Smooth muscle cell (in vitro differentiated cells): Measurements from ENCODE around the gene LRRC58. TPM values are rescaled to one million over a fixed set of nuclear protein-coding genes. Genes with fewer than 3 reads are reported as not detected.

Experiments
- DNase-seq: peaks from one replicate; lab custom pipeline; 2025; ENCODE audit not compliant: unreplicated experiment; lab: John Stamatoyannopoulos, UW
- H2AFZ ChIP-seq: fragments of 200-600 bp; sonication (generic); 2 replicates; pipeline ENCODE4 v1.6.0; 2016; ENCODE audit warnings: antibody characterized with exemption, low read depth, mild to moderate bottlenecking
- H3F3A ChIP-seq: fragments of 200-600 bp; sonication (generic); 2 replicates; pipeline ENCODE4 v1.6.0; 2017; ENCODE audit warnings: antibody characterized with exemption, low read depth
- H3K27ac ChIP-seq: fragments of 200-600 bp; sonication (generic); 2 replicates; pipeline ENCODE4 v1.5.1; 2016; ENCODE audit warnings: low read depth, mild to moderate bottlenecking
- H3K27me3 ChIP-seq: fragments of 200-600 bp; sonication (generic); 2 replicates; pipeline ENCODE4 v1.6.1; 2016; ENCODE audit warnings: low read depth, mild to moderate bottlenecking
- H3K36me3 ChIP-seq: fragments of 200-600 bp; sonication (generic); 2 replicates; pipeline ENCODE4 v1.5.1; 2016; ENCODE audit warnings: low read depth
- H3K4me1 ChIP-seq: fragments of 200-600 bp; sonication (generic); 2 replicates; pipeline ENCODE4 v1.5.1; 2016; ENCODE audit warnings: low read depth
- H3K4me2 ChIP-seq: fragments of 200-600 bp; sonication (generic); 2 replicates; pipeline ENCODE4 v1.6.0; 2016; ENCODE audit warnings: mild to moderate bottlenecking
- H3K4me3 ChIP-seq: fragments of 200-600 bp; sonication (generic); 2 replicates; pipeline ENCODE4 v1.5.1; 2016; ENCODE audit warnings: mild to moderate bottlenecking
- H3K79me2 ChIP-seq: fragments of 200-600 bp; sonication (generic); 2 replicates; pipeline ENCODE4 v1.6.0; 2016; ENCODE audit warnings: low read depth, mild to moderate bottlenecking
- H3K9ac ChIP-seq: fragments of 200-600 bp; sonication (generic); 2 replicates; pipeline ENCODE4 v1.6.0; 2016; ENCODE audit warnings: low read depth
- H3K9me3 ChIP-seq: fragments of 200-600 bp; sonication (generic); replicated peaks from 2 replicates; pipeline ENCODE4 v1.5.1; 2016; ENCODE audit warnings: low read depth
- H4K20me1 ChIP-seq: fragments of 200-600 bp; sonication (generic); 2 replicates; pipeline ENCODE4 v1.6.0; 2016; ENCODE audit warnings: low read depth
- CTCF ChIP-seq: fragments of 200-600 bp; sonication (generic); IDR thresholded peaks from 2 replicates; pipeline ENCODE4 v1.5.1; 2017; ENCODE audit warnings: borderline replicate concordance, mild to moderate bottlenecking, antibody characterized with exemption; ENCODE audit not compliant: insufficient read depth, poor library complexity, severe bottlenecking
- WGBS: methylation state at CpG from one replicate; pipeline ENCODE4 v1.1.7; 2016; ENCODE audit warnings: low lambda C conversion rate; 5-methylcytosine and 5-hydroxymethylcytosine counted together
- microRNA counts: library from miRNA; unstranded; fragments of <30 nt; microRNA quantifications from one replicate; lab custom pipeline; 2016
- polyA plus RNA-seq: library from polyadenylated mRNA; unstranded; fragments of >200 nt; fragmentation: Nextera tagmentation; extraction: Ambion mirVana; gene quantifications from 2 replicates; pipeline ENCODE4 v1.2.1, GENCODE V29; 2016
- total RNA-seq: library from RNA; depleted of rRNA; stranded (reverse); fragments of >200 nt; gene quantifications from 2 replicates; pipeline ENCODE4 v1.2.3, GENCODE V29; 2014

The LRRC58 gene
- total and polyA plus RNA-seq, 2 experiments from 2014 or later, result 6.4 to 20.4 TPM

GRCh38 chr3:120275618-120276017 is 73.5 kb downstream of the LRRC58 start:
- 77% methylated on average over 4 of the region's 4 CpGs for WGBS
- TF ChIP-seq CTCF, result no peak

GRCh38 chr3:120274739-120275167 is 74.4 kb downstream of the LRRC58 start:
- H3K9me3 ChIP-seq, result no peaks in the 10 kb centered on the region
- no peak for TF ChIP-seq CTCF
- no peak overlapping the region for H2AFZ ChIP-seq
- H3K9ac ChIP-seq, result no peak overlapping the region
- H3K4me2 ChIP-seq, result no peak overlapping the region
- no peak overlapping the region for H3K4me3 ChIP-seq
- WGBS, result 81% methylated on average over 5 of the region's 5 CpGs
- no peaks in the 10 kb centered on the region for H3K79me2 ChIP-seq
- H3K27ac ChIP-seq, result no peak overlapping the region
- no peak for DNase-seq
- H3F3A ChIP-seq, result no peaks in the 10 kb centered on the region
- peaks cover 9% of the 10 kb centered on the region for H3K27me3 ChIP-seq
- H3K36me3 ChIP-seq, result no peaks in the 10 kb centered on the region
- H4K20me1 ChIP-seq, result no peaks in the 10 kb centered on the region
- peaks cover 9% of the 10 kb centered on the region for H3K4me1 ChIP-seq

More at GRCh38 chr3:120275618-120276017, 73.5 kb downstream of the LRRC58 start:
- Histone ChIP-seq H3K27ac (no peak overlapping the region), H3K9me3 (no peaks in the 10 kb centered on the region), H2AFZ (no peak overlapping the region), H3K79me2 (no peaks in the 10 kb centered on the region), H3K4me2 (no peak overlapping the region), H3F3A (no peaks in the 10 kb centered on the region), H3K9ac (no peak overlapping the region), H3K4me3 (no peak overlapping the region), H3K4me1 (peaks cover 9% of the 10 kb centered on the region), H3K36me3 (no peaks in the 10 kb centered on the region), H3K27me3 (peaks cover 9% of the 10 kb centered on the region), H4K20me1 (no peaks in the 10 kb centered on the region)
- no peak for DNase-seq

MicroRNA genes within 50 kb of the gene (microRNA counts, 767-probe panel; counts per million panel counts)
- microRNA hsa-miR-198 (lab: Ali Mortazavi, UCI), result 183 counts per million

Other genes starting within 250 kb of the LRRC58 start
- gene GPR156, start 64.1 kb downstream of the LRRC58 start, total RNA-seq, result 1.7 and 2.9 TPM in 2 replicates
- gene GPR156, start 64.1 kb downstream of the LRRC58 start, polyA plus RNA-seq, result 1.2 and 1.3 TPM in 2 replicates
- 630 and 783 TPM in 2 replicates for gene FSTL1, start 101.6 kb upstream of the LRRC58 start, total RNA-seq
- 367 and 562 TPM in 2 replicates for gene FSTL1, start 101.6 kb upstream of the LRRC58 start, polyA plus RNA-seq
- 175 and 270 TPM in 2 replicates for gene NDUFB4, start 247.0 kb upstream of the LRRC58 start, total RNA-seq
- gene NDUFB4, start 247.0 kb upstream of the LRRC58 start, polyA plus RNA-seq, result 484 and 493 TPM in 2 replicates